ENCODE data around the gene DNAJC3. TPM values are rescaled to one million over a fixed set of nuclear protein-coding genes. Genes with fewer than 3 reads are reported as not detected.
"Not testable (repeated sequence)": the region's sequence is repeated elsewhere in the genome, so short reads cannot be mapped to it uniquely, and the experiment has no call there.

The DNAJC3 gene
- total and polyA plus RNA-seq, 2 donors = 21.6 to 71.3 TPM

- Histone ChIP-seq H3K27ac (ENCODE audit: low read depth) (no peak overlapping the region), H3K4me1 (ENCODE audit: insufficient read depth) (no peaks in the 10 kb centered on the region), H3K36me3 (ENCODE audit: insufficient read depth) (no peaks in the 10 kb centered on the region), H3K4me3 (ENCODE audit: low read depth, low read length) (no peak overlapping the region)
- no peak for DNase-seq (ENCODE audit: extremely low spot score)
- WGBS = 87% methylated on average over 5 of the region's 5 CpGs
These were observed 26.2 kb upstream of the DNAJC3 start for GRCh38 chr13:95650696-95651095.

GRCh38 chr13:95652244-95652764, 24.6 kb upstream of the DNAJC3 start:
- DNase-seq (ENCODE audit: extremely low spot score) = no peak
- WGBS = 37% methylated on average over 1 of the region's 1 CpG
- H3K4me1 ChIP-seq (ENCODE audit: insufficient read depth) = no peaks in the 10 kb centered on the region
- no peaks in the 10 kb centered on the region for H3K36me3 ChIP-seq (ENCODE audit: insufficient read depth)
- no peak overlapping the region for H3K27ac ChIP-seq (ENCODE audit: low read depth)
- H3K4me3 ChIP-seq (ENCODE audit: low read depth, low read length) = no peak overlapping the region

- Histone ChIP-seq H3K36me3 (ENCODE audit: insufficient read depth) (no peaks in the 10 kb centered on the region), H3K4me1 (ENCODE audit: insufficient read depth) (no peaks in the 10 kb centered on the region), H3K27ac (ENCODE audit: low read depth) (no peak overlapping the region), H3K4me3 (ENCODE audit: low read depth, low read length) (no peak overlapping the region)
- WGBS = 47% methylated on average over 3 of the region's 3 CpGs
- no peak for DNase-seq (ENCODE audit: extremely low spot score)
These were observed 24.1 kb upstream of the DNAJC3 start for GRCh38 chr13:95652821-95653220.

- H3K4me1 ChIP-seq (ENCODE audit: insufficient read depth) = no peaks in the 10 kb centered on the region
These were observed 20.4 kb upstream of the DNAJC3 start for GRCh38 chr13:95656386-95657015.

GRCh38 chr13:95659500-95659899, 17.4 kb upstream of the DNAJC3 start:
- no peaks in the 10 kb centered on the region for H3K36me3 ChIP-seq (ENCODE audit: insufficient read depth)
- H3K4me3 ChIP-seq (ENCODE audit: low read depth, low read length) = no peak overlapping the region
- H3K27ac ChIP-seq (ENCODE audit: low read depth) = no peak overlapping the region
- no peak for DNase-seq (ENCODE audit: extremely low spot score)
- no peaks in the 10 kb centered on the region for H3K4me1 ChIP-seq (ENCODE audit: insufficient read depth)

More at GRCh38 chr13:95656386-95657015, 20.4 kb upstream of the DNAJC3 start:
- Histone ChIP-seq H3K4me3 (ENCODE audit: low read depth, low read length) (no peak overlapping the region), H3K27ac (ENCODE audit: low read depth) (no peak overlapping the region), H3K36me3 (ENCODE audit: insufficient read depth) (no peaks in the 10 kb centered on the region)
- DNase-seq (ENCODE audit: extremely low spot score) = no peak
- WGBS = 57% methylated on average over 3 of the region's 3 CpGs

- Histone ChIP-seq H3K4me3 (ENCODE audit: low read depth, low read length) (no peak overlapping the region), H3K36me3 (ENCODE audit: insufficient read depth) (no peaks in the 10 kb centered on the region), H3K4me1 (ENCODE audit: insufficient read depth) (no peaks in the 10 kb centered on the region), H3K27ac (ENCODE audit: low read depth) (no peak overlapping the region)
- DNase-seq (ENCODE audit: extremely low spot score) = no peak
These were observed 15.9 kb upstream of the DNAJC3 start for GRCh38 chr13:95660981-95661581.

GRCh38 chr13:95667235-95667634, 9.7 kb upstream of the DNAJC3 start:
- H3K36me3 ChIP-seq (ENCODE audit: insufficient read depth); DNase-seq (ENCODE audit: extremely low spot score); H3K4me1 ChIP-seq (ENCODE audit: insufficient read depth); H3K27ac ChIP-seq (ENCODE audit: low read depth); H3K4me3 ChIP-seq (ENCODE audit: low read depth, low read length): not testable (repeated sequence)

- WGBS = 96% methylated on average over 5 of the region's 5 CpGs
- no peak overlapping the region for H3K4me3 ChIP-seq (ENCODE audit: low read depth, low read length)
- H3K4me1 ChIP-seq (ENCODE audit: insufficient read depth) = no peaks in the 10 kb centered on the region
These were observed 5.3 kb upstream of the DNAJC3 start for GRCh38 chr13:95671597-95671996.

GRCh38 chr13:95676105-95676761, 706 bp upstream of the DNAJC3 start:
- WGBS = under 1% methylated on average over 32 of the region's 32 CpGs
- Histone ChIP-seq H3K4me3 (ENCODE audit: low read depth, low read length) (peak overlapping the region; percentile 44), H3K27ac (ENCODE audit: low read depth) (peak overlapping the region; percentile 86), H3K36me3 (ENCODE audit: insufficient read depth) (no peaks in the 10 kb centered on the region), H3K4me1 (ENCODE audit: insufficient read depth) (no peaks in the 10 kb centered on the region)
- peak; percentile 29 for DNase-seq (ENCODE audit: extremely low spot score)

More at GRCh38 chr13:95671597-95671996, 5.3 kb upstream of the DNAJC3 start:
- DNase-seq (ENCODE audit: extremely low spot score) = no peak
- no peaks in the 10 kb centered on the region for H3K36me3 ChIP-seq (ENCODE audit: insufficient read depth)
- no peak overlapping the region for H3K27ac ChIP-seq (ENCODE audit: low read depth)

- Histone ChIP-seq H3K27ac (ENCODE audit: low read depth) (peak overlapping the region; percentile 89), H3K4me1 (ENCODE audit: insufficient read depth) (no peaks in the 10 kb centered on the region), H3K4me3 (ENCODE audit: low read depth, low read length) (peak overlapping the region; percentile 85), H3K36me3 (ENCODE audit: insufficient read depth) (no peaks in the 10 kb centered on the region)
- no peak for DNase-seq (ENCODE audit: extremely low spot score)
- under 1% methylated on average over 30 of the region's 30 CpGs for WGBS
These were observed 776 bp downstream of the DNAJC3 start for GRCh38 chr13:95677564-95678266.

GRCh38 chr13:95678967-95679366, 2.0 kb downstream of the DNAJC3 start:
- WGBS = 74% methylated on average over 4 of the region's 4 CpGs
- Histone ChIP-seq H3K27ac (ENCODE audit: low read depth) (no peak overlapping the region), H3K4me3 (ENCODE audit: low read depth, low read length) (no peak overlapping the region), H3K4me1 (ENCODE audit: insufficient read depth) (no peaks in the 10 kb centered on the region), H3K36me3 (ENCODE audit: insufficient read depth) (no peaks in the 10 kb centered on the region)
- DNase-seq (ENCODE audit: extremely low spot score) = no peak

GRCh38 chr13:95679722-95680121, 2.8 kb downstream of the DNAJC3 start:
- 39% methylated on average over 2 of the region's 2 CpGs for WGBS
- Histone ChIP-seq H3K36me3 (ENCODE audit: insufficient read depth) (no peaks in the 10 kb centered on the region), H3K4me1 (ENCODE audit: insufficient read depth) (no peaks in the 10 kb centered on the region), H3K27ac (ENCODE audit: low read depth) (no peak overlapping the region), H3K4me3 (ENCODE audit: low read depth, low read length) (no peak overlapping the region)
- no peak for DNase-seq (ENCODE audit: extremely low spot score)

- no peak for DNase-seq (ENCODE audit: extremely low spot score)
These were observed 7.5 kb downstream of the DNAJC3 start for GRCh38 chr13:95684418-95684817.

More at GRCh38 chr13:95684418-95684817, 7.5 kb downstream of the DNAJC3 start:
- H3K4me3 ChIP-seq (ENCODE audit: low read depth, low read length) = no peak overlapping the region
- no peak overlapping the region for H3K27ac ChIP-seq (ENCODE audit: low read depth)
- no peaks in the 10 kb centered on the region for H3K4me1 ChIP-seq (ENCODE audit: insufficient read depth)
- WGBS = 68% methylated on average over 2 of the region's 2 CpGs
- H3K36me3 ChIP-seq (ENCODE audit: insufficient read depth) = no peaks in the 10 kb centered on the region
